Naive thymus-derived CD4-positive, alpha-beta T cell (primary cell): Measurements from ENCODE around the gene LRMDA. TPM values are rescaled to one million over a fixed set of nuclear protein-coding genes. Genes with fewer than 3 reads are reported as not detected.
A peak's percentile ranks its signal among the peaks of the same experiment; 100 is the strongest.

Experiments
- ATAC-seq: fragments of 150-1000 bp; cut with Tn5 transposase; 2 replicates; pipeline ENCODE4 v1.10.0; 2021; ENCODE audit warnings: mild to moderate bottlenecking, moderate library complexity
- CTCF ChIA-PET: fragments of 350-600 bp; sonication (Branson Sonifier 250); formaldehyde crosslinking; loops from one replicate; lab custom pipeline; 2021; ENCODE audit warnings: antibody characterized with exemption; lab: Charles Lee
- POLR2A ChIA-PET: fragments of 350-600 bp; sonication (Branson Sonifier 250); formaldehyde crosslinking; loops from one replicate; lab custom pipeline; 2021; ENCODE audit warnings: antibody characterized with exemption, inconsistent platforms; lab: Charles Lee
- DNase-seq, 9 donors: peaks; one replicate each; pipeline versions ENCODE4 v3.0.0 to v3.0.0-alpha.2; 2020 to 2022; ENCODE audit warnings: mixed read lengths in 1 of 9
- H3K27ac ChIP-seq: one replicate; pipeline ENCODE4 v1.7.0; 2013; ENCODE audit warnings: mild to moderate bottlenecking, low read depth, low read length, moderate library complexity
- H3K27me3 ChIP-seq, 2 donors: one replicate each; pipeline ENCODE4 v1.7.0; 2013; ENCODE audit warnings: low read length in 2 of 2, mild to moderate bottlenecking in 2 of 2, moderate library complexity in 2 of 2; ENCODE audit not compliant: control insufficient read depth in 2 of 2, insufficient read depth in 2 of 2
- H3K36me3 ChIP-seq, 3 experiments: 1 replicate in 2 of 3; 2 replicates in 1 of 3; pipeline ENCODE4 v1.7.0; 2013; ENCODE audit warnings: low read length in 3 of 3, mild to moderate bottlenecking in 3 of 3, moderate library complexity in 1 of 3; ENCODE audit not compliant: insufficient read depth in 3 of 3, control insufficient read depth in 2 of 3
- H3K4me1 ChIP-seq, 2 donors: one replicate each; pipeline ENCODE4 v1.7.0; 2013; ENCODE audit warnings: low read length in 2 of 2, mild to moderate bottlenecking in 2 of 2, moderate library complexity in 1 of 2; ENCODE audit not compliant: control insufficient read depth in 2 of 2, insufficient read depth in 2 of 2
- H3K4me3 ChIP-seq: 2 replicates; pipeline ENCODE4 v1.7.0; 2013; ENCODE audit warnings: mild to moderate bottlenecking, low read length
- H3K9me3 ChIP-seq, 3 experiments: 1 replicate in 2 of 3; 2 replicates in 1 of 3; pipeline ENCODE4 v1.7.0; 2013; ENCODE audit warnings: low read length in 3 of 3; ENCODE audit not compliant: control insufficient read depth in 2 of 3
- H3K27ac Mint-ChIP-seq, 9 donors: one replicate each; pipeline ENCODE4 v1.8.0; 2020 to 2022; ENCODE audit warnings: mixed read lengths in 9 of 9, mild to moderate bottlenecking in 8 of 9, moderate library complexity in 5 of 9, inconsistent platforms in 2 of 9
- H3K27me3 Mint-ChIP-seq, 5 donors: one replicate each; pipeline ENCODE4 v1.8.0; 2021 to 2022; ENCODE audit warnings: mixed read lengths in 5 of 5, mild to moderate bottlenecking in 1 of 5
- H3K36me3 Mint-ChIP-seq, 5 donors: one replicate each; pipeline ENCODE4 v1.8.0; 2020 to 2022; ENCODE audit warnings: mixed read lengths in 5 of 5, mild to moderate bottlenecking in 3 of 5, inconsistent platforms in 1 of 5
- H3K4me1 Mint-ChIP-seq, 7 donors: one replicate each; pipeline ENCODE4 v1.8.0; 2020 to 2022; ENCODE audit warnings: mixed read lengths in 7 of 7, mild to moderate bottlenecking in 3 of 7, inconsistent platforms in 1 of 7
- H3K4me3 Mint-ChIP-seq, 10 donors: one replicate each; pipeline ENCODE4 v1.8.0; 2020 to 2022; ENCODE audit warnings: mild to moderate bottlenecking in 10 of 10, mixed read lengths in 10 of 10, moderate library complexity in 6 of 10, inconsistent platforms in 2 of 10
- H3K9me3 Mint-ChIP-seq, 11 donors: one replicate each; pipeline ENCODE4 v1.8.0; 2020 to 2022; ENCODE audit warnings: mixed read lengths in 11 of 11, mild to moderate bottlenecking in 4 of 11, inconsistent platforms in 1 of 11, moderate library complexity in 1 of 11
- intact Hi-C, 2 donors: fragments of 100-400 bp; cut with micrococcal nuclease; formaldehyde crosslinking; loops; one replicate each; pipeline ENCODE4 v1.15.1; 2023
- polyA plus RNA-seq, 2 donors: library from polyadenylated mRNA; unstranded; fragments of 300-500 nt; fragmentation: Illumina TruSeq; gene quantifications; one replicate each; pipeline ENCODE4 v1.2.3, GENCODE V29; 2021
- total RNA-seq, 6 experiments: library from RNA in 5 of 6; stranded (reverse) in 5 of 6; gene quantifications; 1 replicate in 5 of 6; 2 replicates in 1 of 6; pipeline ENCODE4 v1.2.3 and lab custom pipeline; 2021 to 2026

Gene LRMDA
- total and polyA plus RNA-seq, 7 experiments from 2014 or later: 0.57 to 14.9 (median 3.0) TPM; not detected in 4

GRCh38 chr10:76428551-76429367 lies 997.3 kb downstream of the LRMDA start:
- no peak for ATAC-seq
- Histone ChIP-seq H3K4me1 (no peaks in the 10 kb centered on the region), H3K4me3 (no peak overlapping the region), H3K36me3 (no peaks in the 10 kb centered on the region), H3K27me3 (no peaks in the 10 kb centered on the region), H3K27ac (no peak overlapping the region), H3K9me3 (no peaks in the 10 kb centered on the region)
- Mint-ChIP-seq H3K36me3 (no peaks in the 10 kb centered on the region), H3K4me1 (no peaks in the 10 kb centered on the region), H3K9me3 (peaks cover 0 to 9% (median 1%) of the 10 kb centered on the region in 11 donors), H3K27me3 (peaks cover 0 to 6% (median 0%) of the 10 kb centered on the region in 5 donors), H3K4me3 (no peak overlapping the region), H3K27ac (no peak overlapping the region)
- CTCF ChIA-PET: no interaction called here
- no peak for DNase-seq
- POLR2A ChIA-PET: no interaction called here
- intact Hi-C loops: no loop called here

GRCh38 chr10:76429368-76430060 lies 998.1 kb downstream of the LRMDA start:
- Mint-ChIP-seq H3K27ac (no peak overlapping the region), H3K36me3 (no peaks in the 10 kb centered on the region), H3K27me3 (peaks cover 0 to 6% (median 0%) of the 10 kb centered on the region in 5 donors), H3K9me3 (peaks cover 0 to 9% (median 1%) of the 10 kb centered on the region in 11 donors), H3K4me3 (no peak overlapping the region), H3K4me1 (no peaks in the 10 kb centered on the region)
- ChIA-PET POLR2A (no interaction called here), CTCF (no interaction called here)
- ATAC-seq: no peak
- H3K4me1 ChIP-seq: no peaks in the 10 kb centered on the region
- H3K27ac ChIP-seq: no peak overlapping the region
- intact Hi-C loops: no loop called here
- H3K27me3 ChIP-seq: no peaks in the 10 kb centered on the region
- no peak for DNase-seq
- no peaks in the 10 kb centered on the region for H3K36me3 ChIP-seq
- H3K9me3 ChIP-seq: no peaks in the 10 kb centered on the region
- H3K4me3 ChIP-seq: no peak overlapping the region

- ChIA-PET POLR2A (no interaction called here), CTCF (no interaction called here)
- no peaks in the 10 kb centered on the region for H3K36me3 Mint-ChIP-seq
- H3K36me3 ChIP-seq: no peaks in the 10 kb centered on the region
- H3K9me3 ChIP-seq: no peaks in the 10 kb centered on the region
- H3K4me1 ChIP-seq: no peaks in the 10 kb centered on the region
- ATAC-seq (no peak), DNase-seq (no peak)
- H3K27me3 ChIP-seq: no peaks in the 10 kb centered on the region
- H3K4me3 ChIP-seq: no peak overlapping the region
- intact Hi-C loops: no loop called here
- H3K27ac Mint-ChIP-seq: no peak overlapping the region
- peaks cover 0 to 6% (median 1%) of the 10 kb centered on the region in 11 donors for H3K9me3 Mint-ChIP-seq
- no peak overlapping the region for H3K27ac ChIP-seq
- no peaks in the 10 kb centered on the region for H3K4me1 Mint-ChIP-seq
- no peak overlapping the region for H3K4me3 Mint-ChIP-seq
- peaks cover 0 to 6% (median 0%) of the 10 kb centered on the region in 5 donors for H3K27me3 Mint-ChIP-seq
Observed at GRCh38 chr10:76430061-76430645, 998.7 kb downstream of the LRMDA start.

GRCh38 chr10:76432016-76433012 lies 1000.9 kb downstream of the LRMDA start:
- Histone ChIP-seq H3K36me3 (no peaks in the 10 kb centered on the region), H3K27me3 (no peaks in the 10 kb centered on the region), H3K4me1 (no peaks in the 10 kb centered on the region), H3K27ac (no peak overlapping the region), H3K4me3 (no peak overlapping the region), H3K9me3 (no peaks in the 10 kb centered on the region)
- no peak overlapping the region for H3K4me3 Mint-ChIP-seq
- H3K9me3 Mint-ChIP-seq: peaks cover 0 to 9% (median 1%) of the 10 kb centered on the region in 11 donors
- no peaks in the 10 kb centered on the region for H3K4me1 Mint-ChIP-seq
- ChIA-PET CTCF (no interaction called here), POLR2A (interaction anchor here (0.7 kb wide), 1 partner anchor 99 kb away, joined by 3 read pairs; no protein-coding TSS in a partner anchor)
- intact Hi-C loops: no loop called here
- DNase-seq (no peak), ATAC-seq (no peak)
- peak overlapping the region in 1 of 9 donors; percentile 9 for H3K27ac Mint-ChIP-seq
- H3K27me3 Mint-ChIP-seq: peaks cover 0 to 6% (median 0%) of the 10 kb centered on the region in 5 donors
- no peaks in the 10 kb centered on the region for H3K36me3 Mint-ChIP-seq

- H3K27ac Mint-ChIP-seq: no peak overlapping the region
- Histone ChIP-seq H3K27ac (no peak overlapping the region), H3K4me3 (no peak overlapping the region), H3K4me1 (no peaks in the 10 kb centered on the region), H3K27me3 (no peaks in the 10 kb centered on the region), H3K36me3 (no peaks in the 10 kb centered on the region), H3K9me3 (no peaks in the 10 kb centered on the region)
- no peaks in the 10 kb centered on the region for H3K4me1 Mint-ChIP-seq
- H3K9me3 Mint-ChIP-seq: peaks cover 0 to 9% (median 0%) of the 10 kb centered on the region in 11 donors
- no peak overlapping the region for H3K4me3 Mint-ChIP-seq
- peaks cover 0 to 6% (median 0%) of the 10 kb centered on the region in 5 donors for H3K27me3 Mint-ChIP-seq
- POLR2A ChIA-PET: no interaction called here
- ATAC-seq (no peak), DNase-seq (no peak)
- CTCF ChIA-PET: no interaction called here
- intact Hi-C loops: no loop called here
- no peaks in the 10 kb centered on the region for H3K36me3 Mint-ChIP-seq
Observed at GRCh38 chr10:76433161-76434005, 1002.0 kb downstream of the LRMDA start.
